HS-5 (cell line): ENCODE data around the gene EPHB4.
"Not testable (repeated sequence)": the region's sequence is repeated elsewhere in the genome, so short reads cannot be mapped to it uniquely, and the experiment has no call there.

Experiments
- DNase-seq: peaks from one replicate; pipeline ENCODE4 v3.0.0-alpha.2; 2012; ENCODE audit warnings: low read depth

The EPHB4 gene

DNA sequence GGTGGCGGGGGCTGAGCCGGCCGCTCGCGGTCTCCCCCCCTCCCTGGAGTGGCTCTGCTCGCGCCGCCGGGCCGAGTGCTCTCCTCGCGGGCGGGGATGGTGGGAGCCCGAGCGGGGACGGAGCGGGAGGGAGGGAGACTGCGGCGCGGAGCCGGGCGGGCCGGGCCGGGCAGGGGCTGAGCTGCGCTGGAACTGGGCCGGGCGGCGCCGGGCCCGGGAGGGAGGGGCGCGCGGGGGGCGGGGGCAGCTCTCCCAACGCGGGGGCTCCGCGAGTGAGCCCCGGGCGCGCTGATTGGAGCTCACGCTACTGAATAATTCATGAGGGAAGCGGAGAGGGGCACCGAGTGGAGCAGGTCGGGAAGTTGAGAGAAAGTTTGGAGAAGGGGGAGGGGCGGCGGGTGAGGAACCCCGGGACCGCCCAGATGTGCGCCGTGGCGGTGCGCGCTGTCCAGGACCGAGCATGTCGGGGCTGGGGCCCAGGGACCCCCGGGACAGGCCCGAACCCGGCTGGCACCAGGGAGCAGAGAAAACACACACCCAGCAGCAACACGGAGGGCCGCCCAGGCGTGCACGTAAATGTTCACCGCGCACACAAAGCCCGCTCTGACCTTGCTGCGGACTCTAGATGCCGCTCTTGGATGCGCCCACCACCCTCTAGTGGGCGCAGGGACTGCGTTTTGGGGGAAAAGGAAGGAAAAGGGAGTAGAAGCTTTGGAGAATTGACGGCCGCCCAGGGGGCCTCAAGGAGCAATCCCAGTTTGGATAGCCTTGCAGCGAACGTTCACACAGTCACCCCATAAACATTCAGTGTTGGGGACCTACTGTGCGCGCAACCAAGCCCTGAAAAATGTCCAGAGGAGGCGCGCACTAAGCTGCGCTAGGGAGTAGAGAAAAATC, at the start of gene EPHB4:
EPHB4 (minus strand) TSS at position 194 of the 897 bp plus-strand sequence. CDS start 493 bp downstream, outside the sequence.
- DNase-seq, result no peak

DNA sequence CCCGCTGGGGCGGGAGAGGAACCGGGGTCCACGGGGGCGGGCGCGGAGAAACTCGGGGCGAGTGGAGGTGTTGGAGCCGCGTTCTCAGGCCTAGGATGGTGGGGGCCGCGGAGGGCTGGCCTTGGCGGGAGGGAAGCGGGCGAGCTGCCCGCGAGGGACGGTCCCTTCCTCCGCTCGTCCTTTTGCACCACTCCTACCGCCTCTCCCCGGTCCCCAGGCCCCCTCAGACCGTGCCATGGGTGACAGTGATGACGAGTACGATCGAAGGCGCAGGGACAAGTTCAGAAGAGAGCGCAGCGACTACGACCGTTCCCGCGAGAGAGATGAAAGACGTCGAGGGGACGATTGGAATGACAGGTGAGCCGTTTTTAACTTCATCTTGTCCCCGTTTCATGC, 48.0 kb upstream of the EPHB4 start:
- DNase-seq, result no peak

DNA sequence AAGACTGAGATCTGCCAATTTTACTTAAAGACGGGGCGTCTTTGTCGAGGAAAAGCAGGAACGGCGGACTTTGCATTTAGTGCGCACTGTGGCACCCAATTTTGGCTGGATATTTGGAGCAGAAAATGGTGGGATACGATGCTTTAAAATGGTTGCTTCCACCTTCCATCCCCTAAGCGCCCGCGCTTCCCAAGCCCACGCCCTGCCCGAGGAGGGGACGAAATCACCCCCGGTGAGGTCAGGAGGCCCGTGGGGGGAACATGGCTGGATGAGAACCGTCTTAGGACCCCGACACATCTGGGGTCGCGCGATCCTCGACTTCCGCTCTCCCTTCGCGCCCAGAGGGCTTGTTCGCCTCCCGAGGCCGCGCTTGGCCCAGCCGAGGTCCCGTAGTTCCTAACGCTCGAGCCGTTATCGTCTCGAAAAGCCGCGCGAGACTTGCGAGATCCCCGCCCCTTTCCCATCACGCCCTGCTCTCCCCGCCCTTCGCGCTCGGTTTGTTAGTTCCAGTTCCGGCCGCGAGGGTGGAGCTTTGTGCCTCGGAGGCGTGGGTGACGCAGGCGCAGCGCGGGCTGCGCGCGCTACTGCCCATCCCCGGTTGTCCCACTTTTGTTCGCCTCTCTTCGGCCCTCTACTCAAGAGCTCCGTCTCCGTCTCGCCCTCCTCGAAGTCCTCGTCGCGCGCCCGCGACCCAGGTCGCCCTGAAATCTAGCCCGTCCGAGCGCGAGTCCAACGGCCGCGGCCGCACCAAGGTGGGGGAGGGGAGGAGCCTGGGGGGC, 47.4 kb upstream of the EPHB4 start, which contains the start of gene SRRT:
SRRT (plus strand) TSS at position 527 of the 779 bp plus-strand sequence. CDS start 488 bp downstream, outside the sequence.
- DNase-seq, result peak; percentile 74

DNA sequence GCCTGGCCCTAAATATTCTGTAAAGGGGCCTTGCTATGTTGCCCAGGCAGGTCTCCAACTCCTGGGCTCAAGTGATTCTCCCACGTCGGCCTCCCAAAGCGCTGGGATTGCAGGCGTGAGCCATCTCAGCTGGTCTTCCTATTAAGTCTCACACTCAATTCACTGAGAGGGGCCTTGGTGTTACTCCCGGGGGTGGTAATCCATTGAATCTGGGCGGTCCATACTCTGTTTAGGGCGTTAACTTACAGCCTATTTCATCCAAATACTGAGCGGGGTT, 46.9 kb upstream of the EPHB4 start:
- no peak for DNase-seq

DNA sequence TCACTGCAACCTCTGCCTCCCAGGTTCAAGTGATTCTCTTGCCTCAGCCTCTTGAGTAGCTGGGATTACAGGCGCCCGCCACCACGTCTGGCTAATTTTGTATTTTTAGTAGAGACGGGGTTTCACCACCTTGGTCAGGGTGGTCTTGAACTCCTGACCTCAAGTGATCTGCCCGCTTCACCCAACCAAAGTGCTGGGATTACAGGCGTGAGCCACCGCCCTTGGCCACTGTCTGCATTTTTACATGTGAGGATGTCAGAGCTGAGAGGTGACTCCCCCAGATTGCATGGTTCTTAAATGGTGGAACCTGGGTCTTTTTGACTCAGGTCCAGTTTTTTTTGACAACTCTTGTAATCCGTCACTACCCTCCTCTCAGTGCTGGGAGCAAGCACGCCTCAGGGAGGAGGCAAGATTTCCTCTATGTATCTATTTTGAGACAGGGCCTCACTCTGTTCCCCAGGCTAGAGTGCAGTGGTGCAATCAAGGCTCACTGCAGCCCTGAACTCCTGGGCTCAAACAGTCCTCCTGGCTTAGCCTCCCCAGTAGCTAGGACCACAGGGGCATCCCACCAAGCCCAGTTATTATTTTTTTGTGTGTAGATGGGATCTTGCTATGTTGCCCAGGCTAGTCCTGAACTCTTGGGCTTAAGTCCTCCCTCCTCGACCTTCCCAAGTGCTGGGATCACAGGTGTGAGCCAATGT, 46.4 kb upstream of the EPHB4 start:
- no peak for DNase-seq

DNA sequence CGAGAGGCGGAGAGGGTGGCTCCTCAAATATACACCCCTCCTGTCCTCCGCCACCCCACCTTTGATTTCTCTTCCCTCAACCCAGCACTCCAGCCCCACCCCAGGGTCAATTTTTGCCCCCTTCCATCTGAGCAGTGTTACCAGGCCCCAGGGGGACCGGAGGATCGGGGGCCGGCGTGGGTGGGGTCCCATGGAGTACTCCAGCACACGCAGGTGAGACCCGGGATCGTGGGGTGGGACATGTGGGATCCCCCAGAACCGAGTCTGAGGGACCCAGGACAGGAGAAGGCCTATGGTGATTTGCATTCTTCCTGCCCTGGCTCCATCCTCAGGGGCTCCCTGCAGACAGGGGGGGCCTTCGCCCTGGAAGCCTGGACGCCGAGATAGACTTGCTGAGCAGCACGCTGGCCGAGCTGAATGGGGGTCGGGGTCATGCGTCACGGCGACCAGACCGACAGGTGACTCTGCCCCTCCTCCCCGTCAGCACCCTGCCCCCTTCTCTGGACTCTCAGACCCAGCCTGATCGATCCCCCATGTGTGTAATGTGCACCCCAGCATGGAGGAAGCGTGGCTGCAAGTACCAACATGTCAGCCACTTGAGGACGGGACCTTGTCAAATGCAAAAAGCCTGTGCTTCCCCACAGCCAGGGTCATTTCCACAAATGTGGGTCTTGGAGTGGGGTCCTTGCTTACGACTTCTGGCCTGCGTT, 40.6 kb upstream of the EPHB4 start:
- no peak for DNase-seq

DNA sequence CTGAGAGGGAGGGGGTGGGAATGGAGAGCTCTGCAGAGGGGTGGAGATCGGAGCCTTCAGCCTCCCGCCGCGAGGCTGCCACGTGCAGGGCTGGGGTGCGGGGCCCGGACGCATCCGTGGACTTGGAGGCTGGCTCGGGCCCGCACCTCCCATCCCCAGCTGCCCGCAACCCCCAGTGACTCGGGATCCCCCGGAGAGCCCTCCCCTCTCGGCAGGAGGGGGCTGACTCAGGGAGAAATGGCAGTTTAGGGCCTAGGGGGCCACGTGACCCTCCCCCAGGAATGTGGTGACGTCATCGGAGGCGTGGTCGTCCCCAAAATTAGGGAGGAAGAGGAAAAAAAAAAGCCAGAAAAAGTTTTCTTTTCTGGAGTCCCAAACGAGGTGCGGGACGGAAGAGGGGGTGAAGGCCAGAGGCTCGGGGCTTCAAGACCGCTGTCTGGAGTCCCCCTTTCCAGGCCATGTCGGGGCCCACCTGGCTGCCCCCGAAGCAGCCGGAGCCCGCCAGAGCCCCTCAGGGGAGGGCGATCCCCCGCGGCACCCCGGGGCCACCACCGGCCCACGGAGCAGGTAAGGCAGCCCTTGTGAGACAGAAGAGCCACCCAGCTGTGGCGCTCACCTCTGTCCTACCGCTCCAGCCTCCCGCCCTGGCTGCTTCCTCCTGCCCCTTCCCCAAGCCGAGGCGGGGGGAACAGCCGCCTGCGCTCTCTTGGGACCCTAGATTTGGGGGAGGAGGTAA, 39.9 kb upstream of the EPHB4 start, which contains the start of gene TRIP6:
TRIP6 (plus strand) TSS at position 348 of the 736 bp plus-strand sequence; CDS start at position 459, 111 bp downstream.
- DNase-seq, result peak; percentile 70

DNA sequence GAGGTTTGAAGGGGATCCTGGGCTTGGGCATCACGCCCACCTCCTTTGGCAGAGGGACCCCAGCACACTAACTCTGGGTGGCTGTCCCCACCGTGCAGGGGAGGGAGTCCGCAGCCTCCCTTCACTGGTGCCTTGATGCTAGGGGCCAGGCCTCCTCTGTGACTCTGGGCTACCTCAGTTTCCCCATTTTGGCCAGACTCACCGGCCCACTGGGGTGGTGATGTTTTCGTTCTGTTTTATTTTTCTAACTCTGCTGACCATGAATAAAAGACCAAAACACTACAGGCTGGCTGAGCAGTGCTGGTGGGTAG, 39.4 kb upstream of the EPHB4 start:
- DNase-seq, result no peak

DNA sequence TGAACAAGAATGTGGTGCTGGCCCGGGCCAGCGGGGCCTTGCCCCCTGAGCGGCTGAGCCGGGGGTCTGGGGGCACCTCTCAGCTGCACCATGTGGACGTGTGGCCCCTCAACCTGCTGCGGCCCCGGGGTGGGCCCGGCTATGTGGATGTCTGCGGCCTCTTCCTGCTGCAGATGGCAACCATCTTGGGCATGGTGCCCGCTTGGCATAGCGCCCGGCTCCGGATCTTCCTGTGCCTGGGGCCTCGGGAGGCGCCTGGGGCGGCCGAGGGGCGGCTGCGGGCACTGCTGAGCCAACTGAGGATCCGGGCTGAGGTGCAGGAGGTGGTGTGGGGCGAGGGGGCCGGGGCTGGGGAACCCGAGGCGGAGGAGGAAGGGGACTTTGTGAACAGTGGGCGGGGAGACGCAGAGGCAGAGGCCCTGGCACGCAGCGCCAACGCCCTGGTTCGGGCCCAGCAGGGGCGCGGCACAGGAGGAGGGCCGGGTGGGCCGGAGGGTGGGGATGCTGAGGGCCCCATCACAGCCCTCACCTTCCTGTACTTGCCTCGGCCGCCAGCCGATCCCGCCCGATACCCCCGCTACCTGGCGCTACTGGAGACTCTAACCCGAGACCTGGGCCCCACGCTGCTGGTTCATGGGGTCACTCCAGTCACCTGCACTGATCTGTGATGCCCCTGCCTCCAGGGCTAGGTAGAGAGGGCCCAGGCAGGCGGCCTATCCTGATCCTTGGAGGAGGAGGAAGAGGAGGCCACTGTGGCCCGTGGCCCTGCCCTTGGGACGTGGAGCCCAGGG, 38.8 kb upstream of the EPHB4 start:
- DNase-seq, result no peak

DNA sequence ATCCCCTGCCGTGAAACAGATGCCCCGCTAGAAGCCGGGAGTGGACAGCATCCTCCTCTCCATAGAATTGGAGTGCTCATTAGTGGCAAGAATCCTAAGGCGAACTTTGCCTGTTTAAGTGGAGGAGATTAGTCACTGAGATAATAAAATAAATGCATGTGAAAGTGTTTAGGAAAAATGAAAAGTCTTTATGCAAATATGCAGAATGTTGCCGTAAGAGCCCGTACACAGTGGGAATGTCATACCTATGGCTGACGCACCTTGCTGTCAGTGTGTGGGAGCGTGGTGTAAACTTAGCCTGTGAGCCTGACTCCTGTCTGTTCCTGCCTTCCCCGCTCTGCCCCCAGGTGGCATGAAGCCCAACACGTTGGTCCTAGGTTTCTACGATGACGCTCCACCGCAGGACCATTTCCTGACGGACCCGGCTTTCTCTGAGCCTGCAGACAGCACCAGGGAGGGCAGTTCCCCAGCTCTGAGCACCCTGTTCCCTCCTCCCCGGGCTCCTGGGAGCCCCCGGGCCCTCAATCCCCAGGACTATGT, 38.1 kb upstream of the EPHB4 start:
- no peak for DNase-seq

DNA sequence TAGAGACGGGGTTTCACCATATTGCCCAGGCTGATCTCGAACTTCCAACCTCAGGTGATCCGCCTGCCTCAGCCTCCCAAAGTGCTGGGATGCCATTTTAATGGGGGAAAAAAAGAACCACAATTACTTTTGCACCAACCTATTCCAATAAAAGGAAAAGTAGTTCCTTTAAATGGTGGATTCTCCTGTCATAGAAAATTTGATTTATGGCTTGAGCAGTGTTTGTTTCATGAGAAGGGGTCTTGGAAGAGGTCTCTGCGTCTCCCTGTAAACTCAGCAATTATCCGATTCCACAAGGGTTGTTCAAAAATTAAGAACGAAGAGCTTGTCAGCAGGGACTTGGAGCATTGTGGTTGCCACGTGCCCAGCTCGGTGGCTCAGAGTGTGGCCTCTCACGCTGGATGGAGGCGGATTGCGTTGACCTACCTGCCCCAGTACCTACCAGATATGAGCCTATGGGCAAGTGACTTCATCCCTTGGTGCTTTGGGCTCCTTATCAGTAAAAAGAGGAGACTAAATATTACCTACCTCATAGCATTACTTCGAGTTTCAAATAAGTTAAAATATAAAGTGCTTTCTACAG, 37.0 kb upstream of the EPHB4 start:
- DNase-seq, result no peak

DNA sequence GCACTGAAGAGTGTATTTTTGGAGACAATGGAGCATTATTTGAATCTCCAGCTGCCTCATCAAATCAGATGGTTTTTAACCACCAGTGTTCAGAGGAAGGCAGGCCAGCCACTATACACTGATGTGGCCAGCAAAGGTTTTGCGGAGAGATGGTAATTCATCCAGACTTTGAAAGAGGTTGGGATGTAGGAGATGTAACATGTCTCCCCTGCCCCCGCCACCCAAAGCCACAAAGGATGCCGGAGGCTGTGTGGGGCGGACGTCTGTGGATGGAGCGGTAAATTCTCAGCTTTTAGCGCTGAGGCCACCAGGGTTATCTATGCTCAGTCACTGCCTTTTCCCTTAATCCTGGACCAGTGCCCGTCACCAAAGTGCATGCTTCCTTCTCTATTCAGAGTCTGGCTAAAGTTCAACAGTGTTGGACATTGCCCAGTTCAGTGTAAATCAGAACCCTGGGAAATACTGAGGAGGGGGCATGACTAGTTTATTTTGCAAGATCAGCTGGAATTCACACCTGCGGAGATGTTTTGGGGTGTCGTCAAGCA, 36.2 kb upstream of the EPHB4 start:
- no peak for DNase-seq

DNA sequence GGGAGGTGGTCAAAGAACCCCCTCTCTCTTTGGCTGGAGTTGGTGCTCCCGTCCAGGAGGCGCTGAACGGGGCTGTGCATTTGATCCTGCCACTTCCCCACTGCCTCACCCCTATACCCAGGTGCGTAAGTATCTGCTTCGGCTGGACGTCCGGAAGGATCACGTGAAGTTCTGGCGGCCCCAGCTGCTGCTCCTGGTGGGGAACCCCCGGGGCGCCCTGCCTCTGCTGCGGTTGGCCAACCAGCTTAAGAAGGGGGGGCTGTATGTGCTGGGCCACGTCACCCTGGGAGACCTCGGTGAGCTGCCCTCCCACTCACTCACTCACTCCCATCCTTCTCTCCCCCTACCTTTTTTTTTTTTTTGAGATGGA, 34.3 kb upstream of the EPHB4 start:
- DNase-seq, result no peak

DNA sequence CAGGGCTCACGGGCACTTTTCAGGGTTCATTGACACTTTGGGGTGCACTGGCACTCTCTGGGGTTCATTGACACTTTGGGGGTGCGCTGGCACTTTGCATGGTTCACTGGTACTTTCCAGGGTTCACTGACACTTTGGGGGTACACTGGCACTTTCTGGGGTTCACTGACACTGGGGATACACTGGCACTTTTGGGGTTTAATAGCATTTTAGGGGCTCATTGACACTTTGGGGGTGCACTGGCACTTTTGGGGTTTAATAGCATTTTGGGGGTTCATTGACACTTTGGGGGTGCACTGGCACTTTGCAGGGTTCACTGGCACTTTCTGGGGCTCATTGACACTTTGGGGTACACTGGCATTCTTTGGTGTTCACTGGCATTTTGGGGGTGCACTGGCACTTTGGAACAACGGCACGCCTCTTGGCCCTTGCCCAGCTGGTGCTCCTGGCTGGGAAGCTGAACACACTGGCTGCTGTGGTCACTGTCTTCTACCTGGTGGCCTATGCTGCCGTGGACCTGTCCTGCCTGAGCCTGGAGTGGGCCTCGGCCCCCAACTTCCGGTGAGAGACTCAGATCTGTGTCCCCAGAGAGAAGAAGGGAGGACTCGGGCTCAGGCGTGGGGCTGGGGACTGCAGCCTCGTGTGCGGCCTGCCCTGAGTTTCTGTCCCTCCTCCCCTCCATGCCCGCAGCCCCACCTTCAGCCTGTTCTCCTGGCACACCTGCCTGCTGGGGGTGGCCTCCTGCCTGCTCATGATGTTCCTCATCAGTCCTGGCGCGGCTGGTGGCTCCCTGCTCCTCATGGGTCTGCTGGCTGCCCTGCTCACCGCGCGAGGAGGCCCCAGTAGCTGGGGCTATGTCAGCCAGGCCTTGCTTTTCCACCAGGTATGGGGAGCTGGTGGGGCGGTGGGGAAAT, 33.6 kb upstream of the EPHB4 start:
- DNase-seq, result no peak

DNA sequence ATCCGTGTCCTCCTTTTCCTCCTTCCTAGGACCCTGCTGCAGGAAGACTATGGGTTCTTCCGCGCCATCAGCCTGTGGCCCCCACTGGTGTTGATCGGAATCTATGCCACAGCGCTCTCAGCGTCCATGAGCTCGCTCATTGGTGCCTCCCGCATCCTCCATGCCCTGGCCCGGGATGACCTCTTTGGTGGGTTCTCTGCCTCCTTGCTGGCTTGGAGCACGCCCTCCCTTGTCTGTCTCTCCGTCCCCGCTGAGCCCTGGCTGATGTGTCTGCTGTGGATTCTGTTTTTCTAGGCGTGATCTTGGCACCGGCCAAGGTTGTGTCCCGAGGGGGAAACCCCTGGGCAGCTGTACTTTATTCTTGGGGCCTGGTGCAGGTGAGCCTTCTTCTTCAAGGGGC, 32.5 kb upstream of the EPHB4 start:
- no peak for DNase-seq

DNA sequence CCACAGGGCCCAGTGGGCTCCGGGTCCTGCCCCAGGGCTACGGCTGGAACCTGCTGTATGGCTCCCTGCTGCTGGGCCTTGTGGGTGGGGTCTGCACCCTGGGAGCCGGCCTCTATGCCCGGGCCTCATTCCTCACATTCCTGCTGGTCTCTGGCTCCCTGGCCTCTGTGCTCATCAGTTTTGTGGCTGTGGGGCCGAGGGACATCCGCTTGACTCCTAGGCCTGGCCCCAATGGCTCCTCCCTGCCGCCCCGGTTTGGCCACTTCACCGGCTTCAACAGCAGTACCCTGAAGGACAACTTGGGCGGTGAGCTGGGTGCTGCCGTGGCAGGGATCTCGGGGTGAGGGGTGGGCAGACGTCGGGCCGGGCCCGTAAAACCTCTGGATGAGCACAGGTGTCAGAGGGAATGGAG, 29.6 kb upstream of the EPHB4 start:
- DNase-seq, result no peak

DNA sequence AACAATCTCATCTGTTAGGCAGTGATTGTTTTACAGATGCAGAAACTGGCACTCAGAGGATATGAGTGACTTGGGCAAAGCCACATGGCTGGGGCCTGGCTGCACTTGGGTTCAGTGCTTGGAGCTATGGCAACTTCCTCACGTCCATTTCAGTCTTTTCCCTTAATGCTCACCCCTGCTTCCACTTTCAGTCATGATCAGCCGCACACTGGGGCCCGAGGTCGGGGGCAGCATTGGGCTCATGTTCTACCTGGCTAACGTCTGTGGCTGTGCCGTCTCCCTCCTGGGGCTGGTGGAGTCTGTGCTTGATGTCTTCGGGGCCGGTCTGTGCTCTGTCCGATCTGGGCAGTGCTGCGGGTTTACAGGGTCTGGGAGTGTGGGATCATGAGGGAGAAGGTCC, 28.2 kb upstream of the EPHB4 start:
- DNase-seq, result no peak

DNA sequence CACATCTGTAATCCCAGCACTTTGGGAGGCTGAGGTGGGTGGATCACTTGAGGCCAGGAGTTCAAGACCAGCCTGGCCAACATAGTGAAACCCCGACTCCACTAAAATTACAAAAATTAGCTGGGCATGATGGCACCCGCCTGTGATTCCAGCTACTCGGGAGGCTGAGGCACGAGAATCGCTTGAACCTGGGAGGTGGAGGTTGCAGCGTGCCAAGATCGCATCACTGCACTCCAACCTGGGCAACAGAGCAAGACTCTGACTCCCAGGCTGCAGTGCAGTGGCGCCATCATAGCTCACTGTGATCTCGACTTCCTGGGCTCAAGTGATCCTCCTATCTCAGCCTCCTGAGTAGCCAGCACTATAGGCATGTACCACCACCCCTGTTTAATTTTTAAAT, 27.6 kb upstream of the EPHB4 start:
- not testable (repeated sequence) for DNase-seq
